ENCODE measurements around the gene LIN7C. TPM values are rescaled to one million over a fixed set of nuclear protein-coding genes. Genes with fewer than 3 reads are reported as not detected.

The LIN7C gene
- total RNA-seq, 3 donors from 2014 or later (not counting 1 experiment from before 2014, with no cell fraction given): 16.4 to 25.3 (median 22.5) TPM

GRCh38 chr11:27528712-27529111 lies 22.1 kb upstream of the LIN7C start:
- Mint-ChIP-seq H3K4me1 (no peaks in the 10 kb centered on the region), H3K27me3 (ENCODE audit: low read depth in 2 of 2) (peaks cover 11 to 17% of the 10 kb centered on the region in 2 donors)

GRCh38 chr11:27526535-27526934 lies 20.0 kb upstream of the LIN7C start:
- Histone ChIP-seq H3K27me3 (ENCODE audit: control insufficient read depth, insufficient read depth, low read length) (no peaks in the 10 kb centered on the region), H3K36me3 (ENCODE audit: control insufficient read depth, insufficient read depth, low read length) (no peaks in the 10 kb centered on the region), H3K4me3 (ENCODE audit: low read length) (no peak overlapping the region), H3K4me1 (ENCODE audit: control insufficient read depth, insufficient read depth, low read length) (no peaks in the 10 kb centered on the region), H3K9me3 (ENCODE audit: control insufficient read depth, insufficient read depth, low read length) (no peaks in the 10 kb centered on the region), H3K27ac (ENCODE audit: low read length) (no peak overlapping the region)
- Mint-ChIP-seq H3K27me3 (ENCODE audit: low read depth in 2 of 2) (peaks cover 9 to 10% of the 10 kb centered on the region in 2 donors), H3K4me1 (no peaks in the 10 kb centered on the region), H3K27ac (no peak overlapping the region), H3K9me3 (no peaks in the 10 kb centered on the region), H3K4me3 (no peak overlapping the region), H3K36me3 (no peaks in the 10 kb centered on the region)
- no peak for DNase-seq
- intact Hi-C loops (cut with micrococcal nuclease): no loop called here
- no peak for ATAC-seq
- no peak for TF ChIP-seq CTCF (IDR thresholded peaks at IDR 0.05)
- 88% methylated on average over 1 of the region's 2 CpGs for WGBS (ENCODE audit: insufficient coverage)

More at GRCh38 chr11:27528712-27529111, 22.1 kb upstream of the LIN7C start:
- Mint-ChIP-seq H3K4me3 (no peak overlapping the region), H3K9me3 (no peaks in the 10 kb centered on the region), H3K27ac (no peak overlapping the region), H3K36me3 (no peaks in the 10 kb centered on the region)
- intact Hi-C loops (cut with micrococcal nuclease): no loop called here
- no peak for TF ChIP-seq CTCF (IDR thresholded peaks at IDR 0.05)
- Histone ChIP-seq H3K27ac (ENCODE audit: low read length) (no peak overlapping the region), H3K27me3 (ENCODE audit: control insufficient read depth, insufficient read depth, low read length) (no peaks in the 10 kb centered on the region), H3K36me3 (ENCODE audit: control insufficient read depth, insufficient read depth, low read length) (no peaks in the 10 kb centered on the region), H3K4me3 (ENCODE audit: low read length) (no peak overlapping the region), H3K9me3 (ENCODE audit: control insufficient read depth, insufficient read depth, low read length) (no peaks in the 10 kb centered on the region), H3K4me1 (ENCODE audit: control insufficient read depth, insufficient read depth, low read length) (no peaks in the 10 kb centered on the region)
- DNase-seq: no peak
- no peak for ATAC-seq

- TF ChIP-seq CTCF (IDR thresholded peaks at IDR 0.05): no peak
- Mint-ChIP-seq H3K27ac (no peak overlapping the region), H3K9me3 (no peaks in the 10 kb centered on the region), H3K4me3 (no peak overlapping the region), H3K4me1 (no peaks in the 10 kb centered on the region), H3K36me3 (no peaks in the 10 kb centered on the region), H3K27me3 (ENCODE audit: low read depth in 2 of 2) (peaks cover 9 to 10% of the 10 kb centered on the region in 2 donors)
- no peak overlapping the region for H3K4me3 ChIP-seq (ENCODE audit: low read length)
- no peaks in the 10 kb centered on the region for H3K4me1 ChIP-seq (ENCODE audit: control insufficient read depth, insufficient read depth, low read length)
- H3K27ac ChIP-seq (ENCODE audit: low read length): no peak overlapping the region
- DNase-seq: no peak
- ATAC-seq: no peak
- H3K36me3 ChIP-seq (ENCODE audit: control insufficient read depth, insufficient read depth, low read length): no peaks in the 10 kb centered on the region
- H3K9me3 ChIP-seq (ENCODE audit: control insufficient read depth, insufficient read depth, low read length): no peaks in the 10 kb centered on the region
- intact Hi-C loops (cut with micrococcal nuclease): no loop called here
- WGBS (ENCODE audit: insufficient coverage): 87% methylated on average over 2 of the region's 4 CpGs
- no peaks in the 10 kb centered on the region for H3K27me3 ChIP-seq (ENCODE audit: control insufficient read depth, insufficient read depth, low read length)
Observed at GRCh38 chr11:27525824-27526516, 19.4 kb upstream of the LIN7C start.

- ATAC-seq: no peak
- no peaks in the 10 kb centered on the region for H3K9me3 ChIP-seq (ENCODE audit: control insufficient read depth, insufficient read depth, low read length)
- Mint-ChIP-seq H3K9me3 (no peaks in the 10 kb centered on the region), H3K36me3 (no peaks in the 10 kb centered on the region), H3K4me1 (no peaks in the 10 kb centered on the region), H3K27me3 (ENCODE audit: low read depth in 2 of 2) (peaks cover 10 to 12% of the 10 kb centered on the region in 2 donors), H3K4me3 (no peak overlapping the region), H3K27ac (no peak overlapping the region)
- no peak for DNase-seq
- 76% methylated on average over 5 of the region's 5 CpGs for WGBS (ENCODE audit: insufficient coverage)
- TF ChIP-seq CTCF (IDR thresholded peaks at IDR 0.05): no peak
- no peak overlapping the region for H3K4me3 ChIP-seq (ENCODE audit: low read length)
- H3K27ac ChIP-seq (ENCODE audit: low read length): no peak overlapping the region
- H3K36me3 ChIP-seq (ENCODE audit: control insufficient read depth, insufficient read depth, low read length): no peaks in the 10 kb centered on the region
- no peaks in the 10 kb centered on the region for H3K27me3 ChIP-seq (ENCODE audit: control insufficient read depth, insufficient read depth, low read length)
- H3K4me1 ChIP-seq (ENCODE audit: control insufficient read depth, insufficient read depth, low read length): no peaks in the 10 kb centered on the region
- intact Hi-C loops (cut with micrococcal nuclease): no loop called here
Observed at GRCh38 chr11:27524155-27524554, 17.6 kb upstream of the LIN7C start.
